ENCODE data around the gene KLF5.
"Not testable (repeated sequence)": the region's sequence is repeated elsewhere in the genome, so short reads cannot be mapped to it uniquely, and the experiment has no call there.

The KLF5 gene

GRCh38 chr13:73090116-73090822 is 31.5 kb downstream of the KLF5 start:
- DNase-seq: no peak

GRCh38 chr13:73090823-73091187 is 32.0 kb downstream of the KLF5 start:
- DNase-seq: no peak

- no peak for DNase-seq
Observed at GRCh38 chr13:73092829-73093228, 34.0 kb downstream of the KLF5 start.

- DNase-seq: no peak
Observed at GRCh38 chr13:73096173-73096572, 37.4 kb downstream of the KLF5 start.

- DNase-seq: no peak
Observed at GRCh38 chr13:73096638-73097037, 37.8 kb downstream of the KLF5 start.

- not testable (repeated sequence) for DNase-seq
Observed at GRCh38 chr13:73100781-73101180, 42.0 kb downstream of the KLF5 start.

GRCh38 chr13:73101351-73102007 is 42.7 kb downstream of the KLF5 start:
- DNase-seq: no peak

GRCh38 chr13:73103238-73103637 is 44.4 kb downstream of the KLF5 start:
- DNase-seq: no peak

- DNase-seq: no peak
Observed at GRCh38 chr13:73106513-73107178, 47.8 kb downstream of the KLF5 start.

- peak; percentile 54 to 86 for DNase-seq
Observed at GRCh38 chr13:73107481-73107880, 48.7 kb downstream of the KLF5 start.

GRCh38 chr13:73107970-73108369 is 49.2 kb downstream of the KLF5 start:
- DNase-seq: peak in 1 of 2 experiments; percentile 56

GRCh38 chr13:73109288-73109899 is 50.6 kb downstream of the KLF5 start:
- DNase-seq: peak in 1 of 2 experiments; percentile 15

- no peak for DNase-seq
Observed at GRCh38 chr13:73109969-73110368, 51.2 kb downstream of the KLF5 start.

GRCh38 chr13:73110814-73111213 is 52.0 kb downstream of the KLF5 start:
- no peak for DNase-seq

GRCh38 chr13:73111331-73111730 is 52.5 kb downstream of the KLF5 start:
- DNase-seq: no peak

GRCh38 chr13:73119612-73120011 is 60.8 kb downstream of the KLF5 start:
- DNase-seq: no peak
